HG03432 (cell line): ENCODE measurements around the gene NIPAL4.
"Not testable (repeated sequence)": the region's sequence is repeated elsewhere in the genome, so short reads cannot be mapped to it uniquely, and the experiment has no call there.

ENCODE experiments used
- ATAC-seq: cut with Tn5 transposase; IDR thresholded peaks from one replicate; pipeline ENCODE4 v1.9.1; 2021; ENCODE audit warnings: mild to moderate bottlenecking, moderate library complexity; ENCODE audit not compliant: unreplicated experiment

NIPAL4 gene

DNA sequence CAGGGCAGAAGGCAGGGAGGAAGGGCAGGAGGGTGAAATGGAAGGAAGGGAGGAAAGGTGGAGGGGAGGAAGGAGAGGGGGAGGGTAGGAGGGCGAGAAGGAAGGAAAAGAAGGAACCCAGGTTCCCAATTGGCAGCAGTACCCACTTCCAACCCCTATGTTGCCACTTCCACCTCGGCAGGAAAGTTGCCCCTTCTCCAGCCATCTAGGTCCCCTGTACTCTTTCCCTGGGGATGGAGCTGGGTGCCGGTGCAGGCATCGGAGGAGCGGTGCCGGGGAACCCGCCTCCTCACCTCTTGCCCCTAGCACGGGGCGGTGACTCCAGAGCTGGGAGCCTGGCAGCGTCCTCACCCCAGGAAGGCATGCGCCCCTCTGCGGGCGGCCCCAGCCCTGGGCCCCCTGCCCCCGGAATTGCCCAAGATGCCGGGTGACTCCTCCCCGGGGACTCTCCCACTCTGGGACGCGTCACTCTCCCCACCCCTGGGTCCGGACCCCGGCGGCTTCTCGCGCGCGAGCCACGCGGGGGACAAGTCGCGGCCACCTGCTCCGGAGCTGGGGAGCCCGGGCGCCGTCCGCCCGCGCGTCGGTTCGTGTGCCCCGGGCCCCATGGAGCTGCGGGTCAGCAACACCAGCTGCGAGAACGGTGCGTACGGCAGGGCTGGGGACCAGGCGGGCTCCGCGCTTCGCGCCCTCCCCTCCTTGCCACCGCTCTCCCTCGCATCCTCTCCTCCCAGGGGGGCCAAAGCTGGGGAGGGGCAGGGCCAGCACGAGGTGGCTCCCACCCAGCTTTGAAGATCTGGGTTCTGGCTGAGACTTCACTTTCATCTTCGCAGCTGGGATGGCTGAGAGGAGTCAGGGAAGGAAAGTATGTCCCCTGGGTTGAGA lies at the start of gene NIPAL4:
TSS of gene NIPAL4 (plus strand) at position 499 of the 885 bp plus-strand sequence. CDS start at position 607, 108 bp downstream.
- no peak for ATAC-seq

DNA sequence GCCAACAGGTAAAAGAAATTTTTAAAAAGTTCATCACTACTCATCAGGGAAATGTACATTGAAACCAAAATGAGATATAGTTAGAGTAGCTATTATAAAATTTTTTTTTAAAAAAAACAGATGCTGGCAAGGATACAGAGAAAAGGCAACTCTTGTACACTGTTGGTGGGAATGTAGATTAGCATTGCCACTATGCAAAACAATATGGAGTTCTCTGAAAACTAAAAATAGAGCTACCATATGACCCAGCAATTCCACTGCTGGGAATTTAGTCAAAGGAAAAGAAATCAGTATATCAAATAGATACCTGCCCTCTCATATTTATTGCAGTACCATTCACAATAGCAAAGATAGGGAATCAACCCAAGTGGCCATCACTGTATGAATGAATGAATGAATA lies 44.2 kb upstream of the NIPAL4 start:
- ATAC-seq = no peak

DNA sequence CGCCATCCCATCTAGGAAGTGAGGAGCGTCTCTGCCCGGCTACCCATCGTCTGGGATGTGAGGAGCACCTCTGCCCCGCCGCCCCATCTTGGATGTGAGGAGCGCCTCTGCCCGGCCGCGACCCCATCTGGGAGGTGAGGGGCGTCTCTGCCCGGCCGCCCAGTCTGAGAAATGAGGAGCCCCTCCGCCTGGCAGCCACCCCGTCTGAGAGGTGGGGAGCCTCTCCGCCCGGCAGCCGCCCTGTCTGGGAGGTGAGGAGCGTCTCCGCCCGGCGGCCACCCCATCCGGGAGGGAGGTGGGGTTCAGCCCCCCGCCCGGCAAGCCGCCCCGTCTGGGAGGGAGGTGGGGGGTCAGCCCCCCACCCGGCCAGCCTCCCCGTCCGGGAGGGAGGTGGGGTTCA lies 40.5 kb upstream of the NIPAL4 start:
- not testable (repeated sequence) for ATAC-seq

DNA sequence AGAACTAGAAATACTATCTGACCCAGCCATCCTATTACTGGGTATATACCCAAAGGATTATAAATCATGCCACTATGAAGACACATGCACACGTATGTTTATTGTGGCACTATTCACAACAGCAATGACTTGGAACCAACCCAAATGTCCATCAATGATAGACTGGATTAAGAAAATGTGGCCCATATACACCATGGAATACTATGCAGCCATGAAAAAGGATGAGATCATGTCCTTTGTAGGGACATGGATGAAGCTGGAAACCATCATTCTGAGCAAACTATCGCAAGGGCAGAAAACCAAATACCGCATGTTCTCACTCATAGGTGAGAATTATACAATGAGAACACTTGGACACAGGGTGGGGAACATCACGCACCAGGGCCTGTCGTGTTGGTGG lies 30.1 kb upstream of the NIPAL4 start:
- ATAC-seq = not testable (repeated sequence)

DNA sequence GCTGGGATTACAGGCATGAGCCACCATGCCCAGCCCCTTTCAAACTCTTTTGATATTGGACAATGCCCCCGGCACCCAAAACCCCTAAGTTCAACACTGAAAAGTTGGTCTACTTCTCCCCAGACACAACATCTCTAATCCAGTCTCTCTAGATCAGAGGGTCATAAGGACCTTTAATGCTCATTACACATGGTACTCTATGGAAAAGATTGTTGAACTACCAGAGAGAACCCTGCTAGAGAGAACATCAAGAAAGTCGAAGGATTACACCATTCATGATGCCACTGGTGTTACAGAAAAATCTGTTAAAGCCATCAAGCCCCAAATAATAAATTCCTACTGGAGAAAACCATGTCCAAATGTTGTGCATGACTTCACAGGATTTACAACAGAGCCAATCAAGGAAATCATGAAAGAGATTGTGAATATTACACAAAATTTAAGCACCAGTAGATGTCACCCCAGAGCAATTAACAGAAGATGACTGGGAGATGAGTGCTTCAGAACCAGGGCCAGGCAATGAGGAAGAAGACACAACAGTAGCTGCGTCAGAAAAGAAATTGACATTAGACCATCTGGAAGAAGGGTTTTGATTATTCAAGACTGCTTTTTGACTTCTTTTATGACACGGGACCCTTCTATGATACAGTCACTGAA lies 28.3 kb upstream of the NIPAL4 start:
- peak; percentile 77 for ATAC-seq

DNA sequence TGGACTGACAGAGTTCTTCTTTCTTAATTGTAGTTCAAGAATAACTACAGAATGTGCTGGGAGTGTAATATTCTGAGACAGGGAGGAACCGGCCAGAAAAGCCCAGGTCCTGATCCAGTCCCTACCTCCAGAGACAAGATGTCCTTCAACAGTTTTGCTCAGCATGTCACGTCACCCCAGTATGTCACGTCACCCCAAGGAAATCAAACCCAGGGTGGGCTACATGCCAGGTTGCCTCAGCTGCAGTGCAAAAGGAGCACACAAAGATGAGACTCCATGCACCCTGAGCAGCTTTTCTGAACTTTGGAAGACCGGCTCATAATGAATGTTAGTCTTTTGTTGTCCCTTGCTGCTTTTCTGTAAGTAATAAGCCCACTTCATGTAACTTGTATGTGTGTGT lies 25.9 kb upstream of the NIPAL4 start:
- no peak for ATAC-seq

DNA sequence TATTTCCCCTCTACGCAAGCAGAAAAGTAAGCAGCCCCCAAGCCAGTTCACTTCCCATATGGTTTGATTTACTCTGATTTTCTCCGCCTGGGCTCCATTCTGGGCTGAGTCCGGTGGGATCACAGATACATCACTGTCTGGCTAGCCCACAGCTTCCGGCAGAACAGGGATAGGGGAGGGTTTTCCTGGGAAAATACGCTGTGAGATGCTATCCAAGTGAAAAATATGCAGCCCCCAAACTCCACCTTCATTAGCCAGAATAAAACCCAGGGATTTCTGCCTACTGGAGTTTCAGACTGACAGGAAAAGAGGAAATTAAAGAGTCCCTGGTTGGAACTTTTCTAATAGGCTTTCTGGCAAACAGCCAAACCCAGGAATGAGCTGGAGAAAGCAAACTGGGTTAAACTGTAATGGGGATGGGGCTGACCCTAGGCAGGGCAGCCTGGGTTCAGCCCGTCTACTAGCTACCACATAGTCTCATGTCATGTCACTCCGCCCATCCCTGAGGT lies 16.9 kb upstream of the NIPAL4 start:
- ATAC-seq = no peak

DNA sequence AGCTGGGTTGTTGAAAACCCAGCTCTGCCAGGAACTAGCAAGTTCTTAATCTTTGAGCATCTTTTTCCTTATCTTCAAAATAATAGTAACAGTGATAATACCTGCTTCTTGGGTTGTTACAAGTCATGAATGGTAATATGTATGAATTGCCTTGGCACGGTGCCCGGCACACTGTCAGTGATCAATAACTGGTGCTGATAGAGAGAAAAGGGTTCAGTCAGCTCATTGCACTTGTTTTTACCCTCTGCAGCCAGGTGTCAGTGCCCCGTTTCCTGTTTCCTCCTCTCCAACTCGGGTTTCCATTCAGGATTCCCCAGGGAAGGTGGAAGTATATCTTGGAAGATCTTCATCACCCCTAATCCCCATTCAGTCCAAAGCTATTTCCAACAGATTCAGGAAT lies 15.8 kb upstream of the NIPAL4 start:
- ATAC-seq = no peak

DNA sequence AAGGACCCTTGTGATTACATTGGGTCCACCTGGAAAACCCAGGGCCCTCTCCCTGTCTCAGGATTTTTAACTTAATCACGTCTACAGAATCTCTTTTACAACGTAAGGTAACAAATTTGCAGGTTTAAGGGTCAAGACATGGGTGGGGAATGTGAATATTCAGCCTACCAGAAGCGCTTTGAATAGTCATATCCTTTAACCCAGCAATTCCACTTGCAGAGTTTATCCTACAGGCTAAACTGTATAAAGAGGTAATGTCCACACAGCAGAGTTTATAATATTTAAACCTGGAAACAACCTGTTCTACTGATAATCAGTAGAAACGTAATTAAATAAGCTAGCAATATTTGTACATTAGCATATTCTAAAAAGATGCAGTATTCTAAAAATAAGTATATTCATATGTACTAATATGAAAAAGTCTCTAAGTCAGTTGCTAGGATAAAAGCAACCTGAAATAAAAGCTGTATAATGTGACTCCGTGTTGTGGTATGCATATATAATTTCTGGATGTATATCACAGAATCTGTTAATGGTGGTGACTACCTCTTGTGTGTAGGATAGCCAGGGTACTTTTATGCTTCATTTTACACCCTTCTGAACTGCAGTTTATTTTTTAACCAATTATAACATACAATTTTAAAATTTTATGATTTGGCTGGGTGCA lies 14.1 kb upstream of the NIPAL4 start:
- ATAC-seq = no peak

DNA sequence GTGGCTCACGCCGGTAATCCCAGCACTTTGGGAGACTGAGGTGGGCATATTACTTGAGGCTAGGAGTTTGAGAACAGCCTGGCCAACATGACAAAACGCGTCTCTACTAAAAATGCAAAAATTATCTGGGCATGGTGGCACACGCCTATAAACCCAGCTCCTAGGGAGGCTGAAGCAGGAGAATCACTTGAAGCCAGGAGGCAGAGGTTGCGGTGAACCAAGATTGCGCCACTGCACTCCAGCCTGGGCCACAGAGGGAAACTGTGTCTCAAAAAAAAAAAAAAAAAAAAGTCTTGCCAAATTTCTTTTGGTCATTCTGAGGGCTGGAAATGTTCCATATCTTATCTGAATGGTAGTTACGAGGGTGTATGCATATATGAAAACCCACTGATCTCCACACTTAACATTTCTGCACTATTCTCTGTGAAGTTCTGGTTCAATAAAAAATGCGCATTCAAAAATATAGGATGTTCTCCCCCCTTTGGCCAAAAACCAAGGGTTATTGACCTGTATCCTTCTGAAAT lies 13.5 kb upstream of the NIPAL4 start:
- ATAC-seq = no peak

DNA sequence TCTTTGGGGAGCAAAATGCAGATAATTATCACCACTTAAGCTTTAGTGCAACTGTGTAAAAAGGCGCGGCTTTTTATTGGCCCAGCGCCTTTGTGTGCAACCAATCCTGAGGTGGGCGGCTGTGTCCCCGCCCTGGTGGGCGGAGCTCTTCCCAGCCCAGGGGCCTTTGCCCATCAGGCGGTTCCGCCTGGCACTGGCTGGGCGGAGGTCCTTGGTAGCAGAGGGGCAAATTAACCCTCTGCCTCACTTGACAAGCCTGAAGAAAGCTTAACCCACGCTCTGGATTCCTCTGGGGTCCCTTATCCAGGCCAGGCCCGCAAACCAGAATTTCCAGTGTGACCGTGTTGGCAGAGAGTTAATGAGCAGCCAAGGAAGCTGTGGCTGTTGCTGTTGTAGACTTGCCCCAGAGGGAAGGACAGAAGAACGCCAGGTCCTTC lies 12.8 kb upstream of the NIPAL4 start:
- no peak for ATAC-seq

DNA sequence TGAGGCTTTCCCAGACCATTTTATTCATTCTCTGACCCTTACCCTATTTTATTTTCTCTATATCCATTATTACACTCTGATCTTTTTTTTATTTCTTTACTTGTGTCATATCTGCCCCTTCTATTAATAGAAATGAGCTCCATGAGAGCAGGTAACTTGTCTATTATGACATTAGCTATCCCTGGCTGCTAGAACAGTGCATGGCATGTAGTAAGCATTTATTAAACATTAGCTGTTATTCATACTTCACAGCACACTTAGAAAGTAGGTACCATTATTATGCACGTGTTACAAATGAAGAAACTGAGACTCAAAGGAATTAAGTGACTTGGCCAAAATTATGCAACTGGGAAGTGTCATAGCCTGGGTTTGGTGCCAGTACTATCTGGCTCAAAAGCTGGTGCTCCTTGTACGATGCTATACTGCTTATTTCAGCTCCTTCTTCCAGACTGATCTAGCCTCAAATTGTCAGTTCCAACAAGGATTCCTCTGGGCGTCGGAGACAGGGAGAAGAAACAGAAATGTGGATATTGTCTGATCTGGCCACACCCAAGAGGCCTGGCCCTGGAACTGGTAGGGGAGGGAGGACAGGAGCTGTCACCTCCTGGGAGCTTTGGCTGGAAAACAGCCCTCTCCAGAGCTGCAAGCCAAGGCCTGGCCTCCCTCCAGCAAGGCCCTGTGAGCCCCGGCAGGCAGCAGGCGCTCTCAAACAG lies 10.8 kb upstream of the NIPAL4 start:
- no peak for ATAC-seq

DNA sequence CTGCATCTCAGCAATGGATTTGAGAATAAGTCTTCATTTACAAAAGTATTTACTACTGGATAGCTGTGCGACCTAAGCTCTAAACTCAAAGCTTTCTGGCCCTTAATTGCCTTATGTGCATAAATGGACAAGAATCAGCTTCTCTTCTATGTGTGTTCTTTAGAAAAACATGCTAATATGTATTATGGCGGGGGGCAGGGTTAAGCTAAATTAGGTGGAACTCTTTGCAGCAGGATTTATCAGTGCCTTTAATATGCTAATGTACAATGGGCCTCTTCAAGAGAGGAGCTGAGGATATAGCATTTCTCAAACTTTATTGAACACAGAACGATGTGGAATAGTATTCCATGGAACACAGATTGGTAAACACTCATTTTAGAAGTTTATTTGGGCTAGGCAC lies 10.0 kb upstream of the NIPAL4 start:
- ATAC-seq = no peak

DNA sequence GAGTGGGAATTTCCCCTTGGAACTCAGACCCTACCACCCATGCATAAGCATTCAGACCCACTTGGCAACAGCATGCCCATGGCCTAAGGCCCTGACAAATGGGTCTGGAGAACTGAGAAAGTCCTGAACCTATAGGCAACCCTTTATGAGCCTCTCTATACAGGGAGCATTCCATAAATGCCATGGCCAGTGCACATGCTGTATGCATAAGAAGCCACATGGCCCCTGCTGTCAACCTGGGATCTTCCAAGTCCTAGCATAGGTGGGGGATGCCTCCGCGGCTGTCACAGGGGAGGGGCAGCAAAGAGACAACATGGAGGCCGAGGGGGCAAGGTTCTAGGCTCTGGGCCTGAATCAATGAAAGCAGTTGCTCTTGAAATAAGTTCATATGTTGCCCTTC lies 8.2 kb upstream of the NIPAL4 start:
- no peak for ATAC-seq

DNA sequence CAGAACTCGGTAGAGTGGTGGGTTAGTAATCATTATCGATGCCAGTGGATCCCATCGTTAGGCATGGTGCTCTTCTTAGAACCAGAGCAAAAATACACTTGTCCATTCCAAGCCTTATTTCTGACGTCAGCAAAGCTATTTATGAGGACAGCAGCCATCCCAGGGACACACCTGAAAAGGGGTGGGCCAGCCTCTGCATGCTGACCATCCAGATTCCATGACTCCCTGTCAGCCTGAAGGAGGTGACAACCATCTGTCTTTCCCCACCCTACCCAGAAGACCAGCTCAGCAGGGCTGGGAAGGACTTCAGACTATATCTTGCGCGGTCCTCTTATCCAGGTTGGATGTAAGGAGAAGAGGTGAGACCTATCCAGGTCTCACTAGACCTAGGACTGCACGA lies 5.7 kb upstream of the NIPAL4 start:
- ATAC-seq = no peak

DNA sequence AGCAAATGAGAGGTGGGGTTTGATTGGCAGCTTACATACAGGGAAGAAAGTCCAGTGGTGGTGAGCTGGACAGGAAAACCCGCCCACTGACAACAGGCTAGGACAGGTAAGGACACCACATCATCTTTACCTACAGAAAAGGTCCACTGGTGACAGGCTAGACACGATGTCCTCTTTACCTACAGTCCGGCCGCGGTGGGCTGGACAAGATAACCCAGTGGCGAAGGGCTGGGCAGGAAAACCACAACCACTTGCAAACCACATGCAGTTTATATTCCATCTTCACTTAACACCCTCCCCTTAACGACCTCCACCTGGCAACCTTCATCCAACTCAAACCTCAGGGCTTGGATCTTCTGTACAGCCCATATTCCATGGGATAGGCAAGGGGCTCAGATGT lies 5.0 kb upstream of the NIPAL4 start:
- no peak for ATAC-seq

DNA sequence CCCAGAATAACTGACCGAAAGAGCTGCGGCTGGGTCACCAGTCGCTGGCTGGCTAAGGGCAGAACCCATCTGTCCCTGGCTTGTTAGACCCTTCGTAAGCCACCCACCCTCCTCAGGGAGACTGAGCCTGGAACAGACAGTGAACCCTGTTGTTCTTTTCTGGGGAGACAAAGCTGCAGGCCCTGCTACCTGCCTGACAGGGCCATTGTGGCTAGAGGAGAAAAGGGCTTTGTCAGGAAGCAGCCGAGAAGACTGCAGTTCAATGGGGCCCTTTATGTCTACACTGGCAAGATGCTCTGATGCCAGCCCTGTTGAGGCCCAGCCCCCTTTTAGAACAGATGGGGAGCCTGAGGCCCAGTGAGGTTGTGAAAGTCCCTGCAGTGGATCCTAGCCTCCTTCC lies 3.7 kb upstream of the NIPAL4 start:
- no peak for ATAC-seq

DNA sequence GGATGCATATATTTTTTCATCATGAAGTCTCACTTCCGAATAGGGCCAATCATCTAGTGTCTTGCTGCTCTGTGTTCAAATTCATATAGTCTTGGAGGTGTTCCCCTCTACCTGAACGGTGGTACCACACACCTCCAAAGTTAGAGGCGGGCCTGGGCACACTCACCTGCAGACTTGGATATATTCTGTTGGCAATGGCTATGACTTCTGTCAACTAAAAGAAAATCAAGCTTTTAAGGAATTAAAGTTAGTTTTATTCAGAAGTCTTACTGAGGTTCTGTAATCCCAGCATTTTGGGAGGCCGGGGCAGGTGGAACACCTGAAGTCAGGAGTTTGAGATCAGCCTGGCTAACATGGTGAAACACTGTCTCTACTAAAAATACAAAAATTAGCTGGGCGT lies 2.6 kb upstream of the NIPAL4 start:
- ATAC-seq = no peak

DNA sequence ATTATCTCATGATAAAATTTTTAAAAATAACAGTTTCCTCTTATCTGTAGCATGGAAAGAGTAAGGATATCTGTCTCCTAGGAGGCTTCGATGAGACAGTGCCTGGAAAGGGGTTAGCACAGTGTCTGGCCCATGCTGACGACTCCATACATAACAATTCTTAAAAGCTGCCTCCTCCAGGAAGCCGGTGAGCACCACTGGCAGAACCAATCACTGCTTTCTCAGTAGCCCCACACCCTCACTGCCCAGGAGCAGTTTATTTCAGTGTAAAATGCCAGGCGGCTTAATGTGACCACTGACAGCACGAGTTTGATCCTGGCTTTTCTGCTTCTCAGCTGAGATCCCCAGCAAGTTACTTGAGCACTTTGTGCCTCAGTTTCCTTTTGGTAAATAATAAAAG lies 1.2 kb upstream of the NIPAL4 start:
- no peak for ATAC-seq

DNA sequence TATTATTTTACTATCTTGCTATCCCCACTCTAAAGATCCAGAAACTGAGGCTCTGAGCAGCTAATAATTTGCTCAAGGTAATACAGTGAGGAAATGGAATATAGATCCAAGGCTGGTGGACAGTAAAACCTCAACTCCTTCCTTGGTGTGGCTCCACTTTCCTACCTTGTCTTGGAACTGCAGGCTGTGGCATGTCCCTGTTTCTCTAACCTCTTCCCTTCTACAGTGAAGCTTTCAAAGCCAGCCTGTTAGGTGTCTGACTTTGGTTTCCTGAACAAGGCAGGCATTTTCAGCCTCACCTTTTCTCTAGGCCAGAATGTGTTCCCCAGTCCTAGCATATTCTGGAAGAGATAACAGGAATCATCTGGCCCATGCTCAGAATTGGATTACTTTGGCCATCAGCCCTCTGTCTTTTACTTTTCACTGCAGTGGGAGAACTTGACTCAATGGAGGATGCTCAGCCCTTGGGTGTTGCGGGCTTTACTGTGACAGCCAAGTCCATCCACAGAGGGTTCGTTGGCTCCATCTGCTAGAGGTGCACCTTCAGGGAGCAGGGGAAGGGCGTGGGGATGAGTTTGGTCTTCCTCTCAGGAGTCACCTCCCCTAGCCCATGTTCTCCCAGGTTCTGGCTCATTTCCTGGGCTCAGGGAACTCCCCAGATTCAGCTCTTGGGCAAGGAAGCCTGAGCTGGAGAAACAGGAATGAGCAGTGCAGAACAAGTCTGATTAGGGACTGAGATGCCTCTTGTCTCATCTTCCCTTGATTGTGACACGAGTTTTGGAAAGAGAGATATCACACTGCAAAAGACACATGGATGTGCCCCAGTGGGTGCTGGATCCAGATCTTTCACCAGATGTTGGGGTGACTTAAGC lies 1.1 kb downstream of the NIPAL4 start:
- ATAC-seq = no peak
